ENCODE results near the gene TNFAIP1.
"Not testable (repeated sequence)": the region's sequence is repeated elsewhere in the genome, so short reads cannot be mapped to it uniquely, and the experiment has no call there.

The TNFAIP1 gene

GRCh38 chr17:28335201-28335958 is at the start of gene TNFAIP1, which contains the start of gene IFT20:
TNFAIP1 (plus strand) TSS chr17:28335761; CDS start chr17:28339522, 3,761 bp downstream.
IFT20 (minus strand) TSS chr17:28335472; CDS start chr17:28331985, 3,487 bp downstream.
- DNase-seq, result peak; percentile 99

- DNase-seq, result no peak
Observed at GRCh38 chr17:28285965-28286364, 49.6 kb upstream of the TNFAIP1 start.

- no peak for DNase-seq
Observed at GRCh38 chr17:28290703-28291102, 44.9 kb upstream of the TNFAIP1 start.

DNA sequence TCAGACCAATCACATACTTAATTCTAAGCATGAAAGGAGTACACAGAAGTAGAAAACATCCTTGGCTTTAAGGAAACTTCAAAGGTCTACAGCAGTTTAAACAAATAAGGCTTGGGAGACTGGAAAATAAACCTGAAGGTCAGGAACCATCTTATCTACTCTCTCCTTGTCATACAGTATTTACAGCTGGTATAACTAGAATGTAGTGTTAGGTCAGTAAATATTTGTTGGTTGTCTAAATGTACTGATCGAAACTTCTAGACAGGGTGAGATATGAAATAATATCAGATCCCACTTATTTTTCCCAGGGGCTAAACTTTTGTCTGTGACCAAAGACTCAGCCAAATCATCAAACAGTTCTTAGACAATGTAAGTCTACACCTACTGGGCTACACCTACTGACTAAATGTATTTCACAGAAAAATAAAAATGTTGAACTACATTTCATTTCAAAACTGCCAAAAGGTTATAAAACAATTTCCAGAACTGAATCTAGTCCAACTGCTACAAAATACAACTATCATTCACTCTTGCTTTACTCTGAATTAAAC is 43.7 kb upstream of the TNFAIP1 start:
- no peak for DNase-seq

DNA sequence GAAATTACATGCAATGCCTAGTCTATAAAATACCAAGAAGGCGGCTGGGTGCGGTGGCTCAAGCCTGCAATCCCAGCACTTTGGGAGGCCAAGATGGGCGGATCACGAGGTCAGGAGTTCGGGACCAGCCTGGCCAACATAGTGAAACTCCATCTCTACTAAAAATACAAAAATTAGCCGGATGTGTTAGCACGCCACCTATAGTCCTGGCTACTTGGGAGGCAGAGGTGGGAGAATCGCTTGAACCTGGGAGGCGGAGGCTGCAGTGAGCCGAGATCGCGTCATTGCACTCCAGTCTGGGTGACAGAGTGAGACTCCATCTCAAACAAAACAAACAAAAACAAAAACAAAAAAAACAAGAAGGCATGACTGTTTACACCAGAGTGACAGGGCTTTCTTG is 42.7 kb upstream of the TNFAIP1 start:
- not testable (repeated sequence) for DNase-seq

GRCh38 chr17:28293994-28294393 is 41.6 kb upstream of the TNFAIP1 start:
- DNase-seq, result no peak

- no peak for DNase-seq
Observed at GRCh38 chr17:28295677-28296578, 39.6 kb upstream of the TNFAIP1 start.

DNA sequence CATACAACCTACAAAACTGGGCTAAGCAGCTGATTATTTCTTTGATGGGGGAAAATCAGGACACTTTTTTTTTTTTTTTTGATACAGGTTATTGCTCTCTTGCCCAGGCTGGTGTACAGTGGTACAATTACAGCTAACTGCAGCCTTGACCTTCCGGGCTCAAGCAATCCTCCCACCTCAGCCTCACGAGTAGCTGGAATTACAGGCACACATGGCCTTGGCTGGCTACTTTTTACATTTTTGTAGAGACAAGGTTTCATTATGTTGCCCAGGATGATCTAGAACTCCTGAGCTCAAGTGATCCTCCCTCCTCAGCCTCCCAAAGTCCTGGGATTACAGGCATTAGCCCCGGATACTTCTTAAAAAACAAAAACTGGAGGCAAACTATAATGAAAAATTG is 37.1 kb upstream of the TNFAIP1 start:
- DNase-seq, result no peak

DNA sequence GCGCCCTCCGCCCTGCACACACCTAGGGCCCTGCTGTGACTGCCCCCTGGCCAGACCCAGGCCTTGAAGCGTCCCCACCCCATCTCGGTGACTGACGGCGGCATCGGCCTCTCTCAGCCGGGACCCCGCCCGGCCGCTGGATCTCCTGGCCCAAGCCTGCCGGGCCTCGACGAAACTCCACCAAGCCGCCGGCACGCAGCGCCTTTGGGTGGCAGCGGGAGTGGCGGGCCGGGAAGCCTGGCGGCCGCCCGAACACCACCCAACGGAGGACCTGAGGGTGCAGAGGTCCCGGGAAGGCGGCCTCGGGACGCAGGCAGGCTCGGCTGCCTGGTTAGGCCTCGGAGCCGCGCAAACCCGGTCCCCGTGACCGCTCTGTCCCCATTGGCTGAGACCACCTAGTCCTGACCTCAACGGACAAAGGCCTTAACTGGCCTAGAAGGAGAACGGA is 28.6 kb upstream of the TNFAIP1 start:
- no peak for DNase-seq

GRCh38 chr17:28313841-28314240 is 21.7 kb upstream of the TNFAIP1 start:
- DNase-seq, result no peak

DNA sequence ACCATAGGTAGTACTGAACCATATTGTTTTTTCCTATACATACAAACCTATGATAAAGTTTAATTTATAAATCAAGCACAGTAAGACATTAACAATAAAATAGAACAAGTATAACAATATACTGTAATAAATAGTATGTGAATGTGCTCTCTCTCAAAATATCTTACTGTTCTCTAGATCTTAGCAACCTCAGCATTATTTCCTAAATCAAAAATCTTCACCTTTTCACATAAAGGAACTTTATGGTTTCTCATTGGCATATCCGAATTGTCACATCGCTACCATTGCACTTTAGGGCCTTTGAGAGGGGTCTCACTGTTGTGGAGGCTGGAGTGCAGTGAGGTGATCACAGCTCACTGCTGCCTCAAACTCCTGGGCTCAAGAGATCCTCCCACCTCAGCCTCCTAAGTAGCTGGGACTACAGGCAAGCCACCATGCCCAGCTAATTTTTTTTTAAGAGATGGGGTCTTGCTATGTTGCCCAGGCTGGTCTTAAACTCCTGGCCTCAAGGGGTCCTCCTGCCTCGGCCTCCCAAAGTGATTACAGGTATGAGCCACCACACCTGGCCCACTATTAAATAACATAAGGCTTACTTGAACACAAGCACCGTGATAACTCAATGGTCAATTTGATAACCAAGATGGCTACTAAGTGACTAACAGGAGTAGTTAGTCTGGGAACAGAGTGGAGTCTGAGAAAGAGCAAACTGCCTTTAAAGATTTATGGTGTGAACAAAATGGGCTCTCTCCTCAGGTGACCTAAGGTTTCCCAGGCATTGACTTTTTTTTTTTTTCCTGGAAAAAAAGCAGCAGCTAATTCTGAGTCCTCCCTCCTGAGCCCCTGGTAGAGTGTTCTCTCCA is 19.5 kb upstream of the TNFAIP1 start:
- no peak for DNase-seq

- DNase-seq, result no peak
Observed at GRCh38 chr17:28317099-28317965, 18.2 kb upstream of the TNFAIP1 start.

GRCh38 chr17:28317966-28318758 is 17.4 kb upstream of the TNFAIP1 start:
- DNase-seq, result no peak

DNA sequence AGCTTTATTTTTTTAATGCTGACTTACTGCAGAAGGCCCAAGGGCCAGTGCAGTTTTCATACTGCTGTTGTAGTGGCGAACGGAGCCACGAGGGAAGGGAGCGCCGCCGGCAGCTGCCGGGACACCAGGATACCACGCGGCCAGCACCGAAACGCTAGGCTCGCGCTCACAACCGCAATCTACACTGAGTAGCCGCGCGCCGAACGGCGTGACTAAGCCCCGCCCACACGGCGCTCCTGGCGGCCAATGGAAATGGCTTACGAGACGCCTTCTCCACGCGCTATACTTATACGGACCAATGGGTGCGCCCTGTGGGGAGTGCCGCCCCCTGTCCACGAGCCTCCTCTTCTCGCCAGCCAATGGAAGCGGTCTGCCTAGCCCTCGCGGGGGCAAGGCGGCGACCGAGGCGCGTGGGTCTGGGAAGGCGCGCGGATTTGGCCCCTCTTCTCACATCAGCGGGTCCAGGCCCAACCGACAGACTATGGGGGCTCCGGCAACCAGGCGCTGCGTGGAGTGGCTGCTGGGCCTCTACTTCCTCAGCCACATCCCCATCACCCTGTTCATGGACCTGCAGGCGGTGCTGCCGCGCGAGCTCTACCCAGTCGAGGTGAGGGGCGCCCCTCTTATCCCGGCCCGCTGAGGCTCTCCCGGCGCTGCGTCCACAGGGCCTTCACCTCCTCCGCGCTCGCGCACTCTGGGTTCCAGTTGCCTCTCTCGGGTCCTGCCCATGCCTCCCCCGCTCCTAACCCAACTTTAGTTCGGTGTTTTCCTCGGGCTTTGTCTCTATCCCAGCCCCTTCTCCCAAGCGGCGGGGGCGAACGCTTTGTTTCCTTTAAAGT is 16.6 kb upstream of the TNFAIP1 start, which contains the start of gene TMEM97:
TMEM97 (plus strand) TSS at position 442 of the 839 bp plus-strand sequence; CDS start at position 482, 40 bp downstream.
- DNase-seq, result peak; percentile 95

GRCh38 chr17:28319598-28319935 is 16.0 kb upstream of the TNFAIP1 start:
- no peak for DNase-seq

DNA sequence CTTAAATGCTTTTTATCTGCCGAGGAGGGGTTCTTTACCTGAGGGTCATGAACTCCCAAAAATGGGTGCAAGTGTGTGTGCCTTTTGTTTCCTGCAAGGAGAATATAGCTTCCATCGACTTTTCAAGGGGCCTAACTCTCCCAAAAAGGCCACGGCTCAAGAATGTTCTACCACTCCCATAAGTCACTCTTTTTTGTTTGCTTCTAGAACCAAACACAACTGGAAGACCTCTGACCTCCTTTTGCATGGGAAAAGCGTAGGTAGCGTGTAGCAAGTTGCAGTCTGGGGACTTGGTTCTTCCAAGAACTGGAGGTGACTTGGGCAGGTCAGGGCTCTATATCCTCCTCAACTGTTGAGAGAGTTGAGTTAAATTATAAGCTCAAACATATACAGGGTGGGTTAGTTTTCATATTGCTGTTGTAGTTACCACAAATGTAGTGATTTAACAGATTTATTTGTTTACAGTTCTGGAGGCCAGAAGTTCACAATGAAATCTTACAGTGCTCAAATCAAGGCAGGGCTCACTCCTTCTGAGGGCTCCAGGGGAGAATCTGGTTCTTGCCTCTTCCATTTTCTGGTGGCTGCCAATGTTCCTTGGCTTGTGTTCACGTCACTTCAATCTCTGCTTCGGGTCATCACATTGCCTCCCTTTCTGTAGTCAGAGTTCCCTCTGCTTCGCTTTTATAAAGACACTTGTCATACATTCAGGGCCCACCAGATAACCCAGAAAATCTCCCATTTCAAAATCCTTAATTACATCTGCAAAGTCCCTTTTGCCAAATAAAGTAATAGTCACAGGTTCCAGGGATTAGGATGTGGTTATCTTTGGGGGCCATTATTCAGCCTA is 15.1 kb upstream of the TNFAIP1 start:
- no peak for DNase-seq

GRCh38 chr17:28324267-28324745 is 11.3 kb upstream of the TNFAIP1 start:
- no peak for DNase-seq

GRCh38 chr17:28324781-28325180 is 10.8 kb upstream of the TNFAIP1 start:
- DNase-seq, result no peak
